Testis (tissue), 3 donors: Measurements from ENCODE around the gene GOLGA5. TPM values are rescaled to one million over a fixed set of nuclear protein-coding genes. Genes with fewer than 3 reads are reported as not detected.

Experiments used
- DNase-seq: peaks from one replicate; pipeline ENCODE4 v3.0.0-alpha.2; 2019
- H3K27ac ChIP-seq, 2 donors: fragments of 200-600 bp; sonication (generic); one replicate each; pipeline ENCODE4 v1.5.1; 2019
- H3K27me3 ChIP-seq: fragments of 200-600 bp; sonication (generic); one replicate; pipeline ENCODE4 v1.5.1; 2019
- H3K36me3 ChIP-seq: fragments of 200-600 bp; sonication (generic); one replicate; pipeline ENCODE4 v1.5.1; 2017; ENCODE audit warnings: low read depth; ENCODE audit errors: missing control alignments
- H3K4me1 ChIP-seq: fragments of 200-600 bp; sonication (generic); one replicate; pipeline ENCODE4 v1.5.1; 2019
- H3K4me3 ChIP-seq, 2 donors: fragments of 200-600 bp; sonication (generic); one replicate each; pipeline ENCODE4 v1.5.1; 2017 to 2019
- H3K9me3 ChIP-seq: fragments of 200-600 bp; sonication (generic); one replicate; pipeline ENCODE4 v1.5.1; 2017
- CTCF ChIP-seq, 3 experiments: fragments of 450-650 bp in 2 of 3; fragments of 200-600 bp in 1 of 3; sonication (generic) in 1 of 3; IDR thresholded peaks; one replicate each; pipeline ENCODE4 v1.5.1; 2016 to 2019; ENCODE audit warnings: antibody characterized with exemption in 3 of 3, mild to moderate bottlenecking in 2 of 3, moderate library complexity in 1 of 3
- POLR2A ChIP-seq: fragments of 450-650 bp; IDR thresholded peaks from one replicate; pipeline ENCODE4 v1.6.1; 2017; ENCODE audit warnings: antibody characterized with exemption, mild to moderate bottlenecking, moderate library complexity
- WGBS, 2 donors: methylation state at CpG; one replicate each; pipeline ENCODE4 v1.1.5; 2018; 5-methylcytosine and 5-hydroxymethylcytosine counted together
- intact Hi-C: fragments of 100-400 bp; cut with DNase I; formaldehyde crosslinking; loops from one replicate; pipeline ENCODE4 v1.15.1; 2023; ENCODE audit warnings: low total_unique reads
- polyA plus RNA-seq: library from polyadenylated mRNA; stranded (reverse); fragments of 350-450 nt; fragmentation: Illumina TruSeq; extraction: RNeasy Lipid Tissue Mini Kit (QIAGEN cat#74804); gene quantifications from one replicate; pipeline ENCODE4 v1.2.3, GENCODE V29; 2014; ENCODE audit warnings: low read depth, low replicate concordance; ENCODE audit not compliant: insufficient read depth
- total RNA-seq, 2 donors: library from RNA; depleted of rRNA; stranded (reverse); fragments of >200 nt; gene quantifications; one replicate each; pipeline ENCODE4 v1.2.3, GENCODE V29; 2016

GOLGA5 gene
- total and polyA plus RNA-seq, 3 donors from 2014 or later: 46.8 to 92.0 (median 78.2) TPM

DNA sequence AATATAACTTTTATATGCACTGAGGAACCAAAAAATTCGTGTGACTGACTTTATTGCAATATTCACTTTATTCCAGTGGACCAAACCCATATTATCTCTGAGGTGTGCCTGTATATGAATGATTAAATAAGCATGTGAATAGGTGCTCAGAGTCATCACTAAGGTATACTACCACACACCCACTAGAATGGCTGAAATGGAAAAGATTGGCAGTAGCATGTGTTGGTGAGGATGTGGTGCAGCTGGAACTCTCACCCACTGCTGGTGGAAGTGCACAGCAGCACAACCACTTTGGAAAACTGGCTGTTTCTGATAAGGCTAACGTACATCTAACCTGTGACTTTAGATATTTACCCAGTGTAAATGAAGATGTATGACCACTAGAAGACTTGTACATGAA lies 36.8 kb downstream of the GOLGA5 start:
- Histone ChIP-seq H3K27ac (no peak overlapping the region), H3K27me3 (no peaks in the 10 kb centered on the region), H3K36me3 (no peaks in the 10 kb centered on the region), H3K4me1 (no peaks in the 10 kb centered on the region), H3K4me3 (no peak overlapping the region), H3K9me3 (no peaks in the 10 kb centered on the region)
- 82 to 88% methylated on average over 2 of the region's 2 CpGs for WGBS, 2 donors
- intact Hi-C loops: no loop called here
- no peak for DNase-seq
- TF ChIP-seq POLR2A (no peak), CTCF (IDR thresholded peaks at IDR 0.05) (no peak)

DNA sequence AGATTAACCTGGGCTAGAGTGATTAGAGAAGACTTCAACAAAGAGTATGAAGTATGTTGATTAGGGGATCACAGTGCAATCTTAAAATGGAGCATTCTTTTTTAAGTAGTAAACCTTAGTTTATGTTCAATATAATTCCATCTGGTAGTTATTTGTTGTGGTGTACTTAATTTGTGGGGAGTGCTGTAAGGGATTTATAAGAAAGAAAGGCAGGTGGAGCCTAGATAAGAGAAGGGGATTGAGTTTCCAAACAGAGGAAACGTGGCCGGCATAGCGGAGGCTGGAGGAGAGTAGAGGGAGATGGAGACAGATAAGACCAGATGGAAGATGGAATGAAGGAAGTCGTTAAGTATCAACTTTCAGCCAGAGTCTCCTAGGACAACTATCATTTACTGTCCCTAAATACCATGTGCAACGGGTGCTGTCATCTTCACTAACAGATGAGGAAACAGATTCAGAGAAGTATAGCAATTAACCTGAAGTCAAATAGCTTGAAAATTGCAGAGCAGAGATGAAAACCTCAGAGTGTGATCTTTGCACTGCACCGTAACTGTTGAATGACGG lies 38.1 kb downstream of the GOLGA5 start:
- no peak for DNase-seq
- Histone ChIP-seq H3K4me1 (no peaks in the 10 kb centered on the region), H3K4me3 (no peak overlapping the region), H3K36me3 (no peaks in the 10 kb centered on the region), H3K27ac (no peak overlapping the region), H3K27me3 (no peaks in the 10 kb centered on the region), H3K9me3 (no peaks in the 10 kb centered on the region)
- intact Hi-C loops: no loop called here
- TF ChIP-seq POLR2A (no peak), CTCF (IDR thresholded peaks at IDR 0.05) (no peak)
- 40 to 58% methylated on average over 7 of the region's 7 CpGs for WGBS, 2 donors

DNA sequence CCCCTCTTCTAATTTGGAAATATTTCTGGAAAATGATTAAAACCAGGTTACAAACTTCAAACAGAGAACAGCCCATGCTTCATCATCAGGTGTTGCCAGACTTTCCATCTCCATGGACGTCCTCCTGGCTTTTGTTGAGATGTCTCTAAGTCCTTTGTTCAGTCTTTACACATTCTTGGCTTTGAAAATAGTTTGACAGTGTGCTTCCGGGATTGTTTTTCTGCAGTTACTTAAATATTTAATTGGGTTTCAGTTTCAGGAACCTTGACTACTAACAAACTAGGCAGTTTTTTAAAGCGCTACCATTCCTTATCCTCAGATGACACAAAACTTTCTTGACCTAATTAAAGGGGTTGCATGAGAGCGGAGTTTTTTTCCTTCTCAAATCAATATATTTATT lies 47.8 kb downstream of the GOLGA5 start:
- TF ChIP-seq POLR2A (no peak), CTCF (IDR thresholded peaks at IDR 0.05) (no peak)

GRCh38 chr14:92844204-92844603 lies 50.1 kb downstream of the GOLGA5 start:
- intact Hi-C loops: no loop called here
- no peaks in the 10 kb centered on the region for H3K9me3 ChIP-seq
- H3K4me1 ChIP-seq: no peaks in the 10 kb centered on the region
- H3K4me3 ChIP-seq: no peak overlapping the region
- TF ChIP-seq POLR2A (no peak), CTCF (IDR thresholded peaks at IDR 0.05) (no peak)
- WGBS, 2 donors: 98 to 99% methylated on average over 4 of the region's 4 CpGs
- H3K27me3 ChIP-seq: no peaks in the 10 kb centered on the region
- no peak overlapping the region for H3K27ac ChIP-seq
- DNase-seq: no peak
- no peaks in the 10 kb centered on the region for H3K36me3 ChIP-seq

More for the DNA sequence above, 47.8 kb downstream of the GOLGA5 start:
- Histone ChIP-seq H3K9me3 (no peaks in the 10 kb centered on the region), H3K4me1 (no peaks in the 10 kb centered on the region), H3K27me3 (no peaks in the 10 kb centered on the region), H3K36me3 (no peaks in the 10 kb centered on the region), H3K27ac (no peak overlapping the region), H3K4me3 (no peak overlapping the region)
- 66 to 67% methylated on average over 4 of the region's 4 CpGs for WGBS, 2 donors
- intact Hi-C loops: no loop called here
- DNase-seq: no peak

DNA sequence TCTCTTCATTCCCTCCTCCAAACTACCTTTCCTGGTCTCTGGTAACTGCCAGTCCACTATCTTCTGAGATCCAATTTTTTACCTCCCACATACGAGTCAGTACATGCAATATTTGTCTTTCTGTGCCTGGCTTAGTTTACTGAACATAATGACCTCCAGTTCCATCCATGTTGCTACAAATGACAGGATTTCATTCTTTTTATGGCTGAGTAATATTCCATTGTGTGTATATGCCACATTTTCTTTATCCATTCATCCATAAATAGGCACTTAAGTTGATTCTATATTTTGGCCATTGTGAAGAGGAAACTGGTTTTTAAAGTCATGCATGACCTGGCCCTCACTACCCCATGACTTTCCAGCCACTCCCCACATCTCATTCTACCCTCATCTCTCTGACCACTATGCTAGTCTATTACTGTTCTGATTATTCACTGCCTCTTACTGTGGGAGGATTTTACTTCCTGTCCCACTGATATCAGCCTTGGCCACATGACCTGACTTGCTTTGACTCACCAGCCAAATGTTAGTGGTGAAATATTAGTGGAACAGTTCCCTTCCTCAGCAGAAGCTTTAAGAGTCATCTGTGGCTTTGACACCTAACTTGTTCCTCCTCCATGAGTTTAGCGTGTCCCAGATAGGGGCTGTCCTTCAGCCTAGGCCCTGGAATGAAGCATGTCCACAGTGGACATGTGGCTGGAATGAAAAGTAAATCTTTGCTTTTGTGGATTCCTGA lies 52.2 kb downstream of the GOLGA5 start:
- H3K27me3 ChIP-seq: no peaks in the 10 kb centered on the region
- intact Hi-C loops: no loop called here
- no peak for DNase-seq
- H3K36me3 ChIP-seq: no peaks in the 10 kb centered on the region
- H3K4me1 ChIP-seq: no peaks in the 10 kb centered on the region
- no peak overlapping the region for H3K4me3 ChIP-seq
- TF ChIP-seq POLR2A (no peak), CTCF (IDR thresholded peaks at IDR 0.05) (no peak)
- WGBS, 2 donors: 65 to 70% methylated on average over 2 of the region's 2 CpGs
- H3K9me3 ChIP-seq: no peaks in the 10 kb centered on the region
- no peak overlapping the region for H3K27ac ChIP-seq
